ENCODE results near the gene LRP8.
"Not testable (repeated sequence)": the region's sequence is repeated elsewhere in the genome, so short reads cannot be mapped to it uniquely, and the experiment has no call there.

The LRP8 gene

GRCh38 chr1:53206083-53206685 is 121.7 kb downstream of the LRP8 start:
- DNase-seq = not testable (repeated sequence)

GRCh38 chr1:53205496-53205895 is 122.4 kb downstream of the LRP8 start:
- not testable (repeated sequence) for DNase-seq

- DNase-seq = no peak
Observed at GRCh38 chr1:53203466-53203865, 124.4 kb downstream of the LRP8 start.

- no peak for DNase-seq
Observed at GRCh38 chr1:53198241-53198651, 129.6 kb downstream of the LRP8 start.

- DNase-seq = no peak
Observed at GRCh38 chr1:53197291-53198200, 130.3 kb downstream of the LRP8 start.

GRCh38 chr1:53196485-53197290 is 131.2 kb downstream of the LRP8 start, which contains the start of gene CPT2:
Gene CPT2, plus strand, starts transcription at chr1:53196824. Its CDS starts 120 bp downstream, at chr1:53196944.
- peak; percentile 94 for DNase-seq

GRCh38 chr1:53196017-53196484 is 131.8 kb downstream of the LRP8 start:
- DNase-seq = no peak

- DNase-seq = no peak
Observed at GRCh38 chr1:53195246-53196016, 132.4 kb downstream of the LRP8 start.

Data from NCI-H1105 (cell line).